GM12878 (cell line): ENCODE results near the gene MRNIP. TPM values are rescaled to one million over a fixed set of nuclear protein-coding genes. Genes with fewer than 3 reads are reported as not detected.

Experiments
- CTCF ChIP-seq, 3 experiments: IDR thresholded peaks in 2 of 3; conservative IDR thresholded peaks in 1 of 3; 2 replicates each; pipeline ENCODE4 v1.5.1; 2011; ENCODE audit warnings: low read depth in 3 of 3, low read length in 3 of 3, mild to moderate bottlenecking in 3 of 3, control low read depth in 2 of 3, moderate library complexity in 2 of 3, inconsistent platforms in 1 of 3, mixed read lengths in 1 of 3; ENCODE audit not compliant: control insufficient read depth in 2 of 3, insufficient read depth in 1 of 3; ENCODE audit errors: extremely low read depth in 1 of 3
- ETV6 ChIP-seq, 2 experiments: fragments of 450-650 bp in 1 of 2; IDR thresholded peaks in 1 of 2; conservative IDR thresholded peaks in 1 of 2; 2 replicates each; pipeline ENCODE4 v1.6.1; 2014; ENCODE audit warnings: antibody characterized with exemption in 1 of 2, borderline replicate concordance in 1 of 2, low read depth in 1 of 2, mild to moderate bottlenecking in 1 of 2, moderate library complexity in 1 of 2
- FOXM1 ChIP-seq: IDR thresholded peaks from 2 replicates; pipeline ENCODE4 v1.6.1; 2012; ENCODE audit warnings: low read depth, mild to moderate bottlenecking, inconsistent platforms, low read length, moderate library complexity
- MAX ChIP-seq: IDR thresholded peaks from 2 replicates; pipeline ENCODE4 v1.6.1; 2012; ENCODE audit warnings: low read depth, low read length, improper control_type of control experiment
- MXI1 ChIP-seq: fragments of 150-350 bp; IDR thresholded peaks from 2 replicates; pipeline ENCODE4 v1.6.1; 2011; ENCODE audit warnings: low read depth, mild to moderate bottlenecking, inconsistent platforms, low read length, improper control_type of control experiment
- NR2F1 ChIP-seq: fragments of 450-650 bp; conservative IDR thresholded peaks from 2 replicates; pipeline ENCODE4 v1.6.1; 2017; ENCODE audit warnings: mild to moderate bottlenecking
- PAX8 ChIP-seq: fragments of 450-650 bp; IDR thresholded peaks from 2 replicates; pipeline ENCODE4 v1.6.1; 2017; ENCODE audit warnings: mild to moderate bottlenecking, moderate library complexity
- PBX3 ChIP-seq: IDR thresholded peaks from 2 replicates; pipeline ENCODE4 v1.6.1; 2011; ENCODE audit warnings: mild to moderate bottlenecking, low read depth, low read length, moderate library complexity; ENCODE audit not compliant: insufficient replicate concordance
- POLR2A ChIP-seq: IDR thresholded peaks from 2 replicates; pipeline ENCODE4 v1.6.1; 2011; ENCODE audit warnings: low read depth, mild to moderate bottlenecking, low read length
- POU2F2 ChIP-seq: IDR thresholded peaks from 3 replicates; pipeline ENCODE4 v1.6.1; 2011; ENCODE audit warnings: low read depth, mild to moderate bottlenecking, low read length, borderline replicate concordance
- RAD51 ChIP-seq: fragments of 450-650 bp; IDR thresholded peaks from 2 replicates; pipeline ENCODE4 v1.6.1; 2016; ENCODE audit warnings: moderate library complexity, mild to moderate bottlenecking, inconsistent platforms
- RBBP5 ChIP-seq: fragments of 200-600 bp; sonication (generic); conservative IDR thresholded peaks from 2 replicates; pipeline ENCODE4 v1.6.1; 2016
- SMARCA5 ChIP-seq: fragments of 450-650 bp; IDR thresholded peaks from 2 replicates; pipeline ENCODE4 v1.6.1; 2017; ENCODE audit warnings: mild to moderate bottlenecking
- STAT3 ChIP-seq: IDR thresholded peaks from 2 replicates; pipeline ENCODE4 v1.6.1; 2011; ENCODE audit warnings: low read depth, low read length, improper control_type of control experiment
- TCF12 ChIP-seq: IDR thresholded peaks from 2 replicates; pipeline ENCODE4 v1.6.1; 2011; ENCODE audit warnings: low read depth, mild to moderate bottlenecking, low read length
- USF2 ChIP-seq: IDR thresholded peaks from 2 replicates; pipeline ENCODE4 v1.6.1; 2011; ENCODE audit warnings: low read depth, low read length, improper control_type of control experiment, borderline replicate concordance
- ZNF24 ChIP-seq: fragments of 450-650 bp; IDR thresholded peaks from 2 replicates; pipeline ENCODE4 v1.6.1; 2017; ENCODE audit warnings: antibody characterized with exemption, mild to moderate bottlenecking
- ZNF687 ChIP-seq: fragments of 450-650 bp; IDR thresholded peaks from 2 replicates; pipeline ENCODE4 v1.6.1; 2017; ENCODE audit warnings: mild to moderate bottlenecking, moderate library complexity
- polyA plus RNA-seq, 11 experiments: library from polyadenylated mRNA; depleted of rRNA in 4 of 11; unstranded in 6 of 11; stranded (reverse) in 5 of 11; fragments of >200 nt; fragmentation: Nextera tagmentation in 4 of 11; fragmentation: Illumina TruSeq in 1 of 11; extraction: Ambion mirVana in 4 of 11; extraction: Trizol in 1 of 11; gene quantifications; 1 replicate in 1 of 11; 2 replicates in 10 of 11; pipeline versions ENCODE4 v1.2.1 to v1.2.3, GENCODE V29; 2011 to 2016; ENCODE audit warnings: inconsistent platforms in 2 of 11, missing spikeins in 2 of 11, low read depth in 1 of 11
- total RNA-seq, 4 experiments: library from RNA; depleted of rRNA in 3 of 4; stranded (reverse); fragments of >200 nt in 3 of 4; fragmentation: Illumina TruSeq in 1 of 4; extraction: Trizol in 1 of 4; gene quantifications; 2 replicates each; pipeline versions ENCODE4 v1.2.1 to v1.2.3, GENCODE V29; 2013 to 2021
- TF ChIP-seq, protein P1 (sequence below): IDR thresholded peaks from 2 replicates; pipeline ENCODE4 v1.6.1; 2011; ENCODE audit warnings: borderline replicate concordance, low read depth, mild to moderate bottlenecking, moderate library complexity, low read length; ENCODE audit not compliant: insufficient read depth, poor library complexity, severe bottlenecking

Gene MRNIP
- total and polyA plus RNA-seq, 10 of the 15 experiments (the other 5 are each of a cell fraction or from before 2014, with no cell fraction given): 2.4 to 30.4 (median 13.1) TPM

DNA sequence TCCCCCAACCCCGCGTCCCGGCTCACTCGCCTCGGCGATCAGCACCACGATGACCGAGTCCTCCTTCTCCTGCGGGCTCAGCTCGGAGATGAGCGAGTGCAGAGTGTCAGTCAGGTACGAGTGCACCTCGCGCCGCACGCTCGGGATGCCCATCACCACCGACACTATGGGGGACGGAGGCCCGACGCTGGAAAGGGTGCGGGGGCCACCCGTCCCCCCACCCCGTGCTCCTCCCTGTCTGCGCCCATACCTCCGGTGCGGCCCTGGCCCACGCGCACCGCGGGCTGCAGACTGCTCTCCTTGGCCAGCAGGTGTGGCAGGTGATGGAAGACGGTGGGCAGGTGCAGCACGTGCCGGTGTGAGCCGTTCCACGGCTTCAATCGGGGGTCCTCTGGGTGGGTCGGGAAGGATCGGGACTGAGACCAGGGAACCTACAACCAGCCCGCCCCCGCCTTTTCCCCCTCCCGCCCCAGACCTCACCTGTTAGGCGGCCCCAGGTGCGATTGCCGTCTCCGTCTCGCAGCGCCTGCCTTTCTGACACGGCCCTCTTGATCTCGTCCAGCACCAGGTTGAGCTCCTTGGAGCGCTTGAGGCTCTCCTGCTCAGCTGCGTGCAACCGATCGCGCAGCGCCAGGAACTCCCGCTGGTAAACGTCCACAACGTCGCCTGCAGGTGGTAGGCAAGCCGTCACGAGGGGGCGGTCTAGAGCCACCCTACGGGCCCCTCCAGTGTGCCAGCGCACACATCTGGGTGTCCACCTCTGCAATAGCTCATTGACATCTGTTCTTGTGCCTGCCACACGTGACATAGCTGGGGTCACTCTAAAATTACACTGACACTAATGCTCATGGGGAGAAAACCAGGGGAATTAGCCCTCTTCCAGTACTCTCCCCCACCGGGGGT lies 57.1 kb downstream of the MRNIP start (continued):
- TF ChIP-seq CTCF (IDR thresholded peaks at IDR 0.05 in 2 of 3, conservative IDR thresholded peaks at IDR 0.05 in 1 of 3; ENCODE audit: control insufficient read depth in 2 of 3, extremely low read depth in 1 of 3, insufficient read depth in 1 of 3, low read depth in 3 of 3, low read length in 3 of 3) (peak; percentile 82 to 91 (median 87); a peak in 5 of 6 replicates), NR2F1 (no peak), PAX8 (no peak), STAT3 (no peak), ZNF24 (peak; percentile 31; the same call in 1 of the 2 replicates), ZNF687 (no peak), USF2 (peak; percentile 2; the same call in 1 of the 2 replicates), RAD51 (peak; percentile 72), PBX3 (no peak), POU2F2 (peak; percentile 17; the same call in 1 of the 3 replicates), MAX (peak; percentile 17; the same call in 1 of the 2 replicates), TCF12 (peak; percentile 80), MXI1 (peak; percentile 35; the same call in 1 of the 2 replicates), RBBP5 (no peak), FOXM1 (no peak), ETV6 (conservative IDR thresholded peaks at IDR 0.05 in 1 of 2, IDR thresholded peaks at IDR 0.05 in 1 of 2; ENCODE audit: borderline replicate concordance in 1 of 2, low read depth in 1 of 2) (no peak), SMARCA5 (peak; percentile 81), POLR2A (peak; percentile 32; the same call in 1 of the 2 replicates)
- TF ChIP-seq, protein P1, sequence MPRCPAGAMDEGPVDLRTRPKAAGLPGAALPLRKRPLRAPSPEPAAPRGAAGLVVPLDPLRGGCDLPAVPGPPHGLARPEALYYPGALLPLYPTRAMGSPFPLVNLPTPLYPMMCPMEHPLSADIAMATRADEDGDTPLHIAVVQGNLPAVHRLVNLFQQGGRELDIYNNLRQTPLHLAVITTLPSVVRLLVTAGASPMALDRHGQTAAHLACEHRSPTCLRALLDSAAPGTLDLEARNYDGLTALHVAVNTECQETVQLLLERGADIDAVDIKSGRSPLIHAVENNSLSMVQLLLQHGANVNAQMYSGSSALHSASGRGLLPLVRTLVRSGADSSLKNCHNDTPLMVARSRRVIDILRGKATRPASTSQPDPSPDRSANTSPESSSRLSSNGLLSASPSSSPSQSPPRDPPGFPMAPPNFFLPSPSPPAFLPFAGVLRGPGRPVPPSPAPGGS: peak; percentile 52
